Ishikawa (cell line): ENCODE data around the gene KCNK2.

Experiments
- CEBPB ChIP-seq: IDR thresholded peaks from 2 replicates; pipeline ENCODE4 v1.6.1; 2012
- EGR1 ChIP-seq: IDR thresholded peaks from 2 replicates; pipeline ENCODE4 v1.6.1; 2012
- EP300 ChIP-seq: IDR thresholded peaks from 2 replicates; pipeline ENCODE4 v1.6.1; 2012; ENCODE audit warnings: borderline replicate concordance
- FOXM1 ChIP-seq: IDR thresholded peaks from 2 replicates; pipeline ENCODE4 v1.6.1; 2012; ENCODE audit warnings: low read depth, borderline replicate concordance
- NFIC ChIP-seq: IDR thresholded peaks from 2 replicates; pipeline ENCODE4 v1.6.1; 2012
- RAD21 ChIP-seq: IDR thresholded peaks from 2 replicates; pipeline ENCODE4 v1.6.1; 2012; ENCODE audit warnings: low read depth
- TAF1 ChIP-seq: IDR thresholded peaks from 2 replicates; pipeline ENCODE4 v1.6.1; 2012; ENCODE audit warnings: low read depth, mild to moderate bottlenecking
- TCF12 ChIP-seq: IDR thresholded peaks from 2 replicates; pipeline ENCODE4 v1.6.1; 2012; ENCODE audit warnings: low read depth
- TEAD4 ChIP-seq: IDR thresholded peaks from 2 replicates; pipeline ENCODE4 v1.6.1; 2012
- YY1 ChIP-seq: IDR thresholded peaks from 2 replicates; pipeline ENCODE4 v1.6.1; 2012; ENCODE audit warnings: low read depth
- ZBTB7A ChIP-seq: IDR thresholded peaks from 2 replicates; pipeline ENCODE4 v1.6.1; 2012; ENCODE audit warnings: low read depth
- TF ChIP-seq, protein P1 (sequence below): IDR thresholded peaks from 2 replicates; pipeline ENCODE4 v1.6.1; 2012; ENCODE audit warnings: low read depth, mild to moderate bottlenecking
- TF ChIP-seq, protein P2 (sequence below): IDR thresholded peaks from 2 replicates; pipeline ENCODE4 v1.6.1; 2012
- TF ChIP-seq, protein P3 (sequence below): IDR thresholded peaks from 2 replicates; pipeline ENCODE4 v1.6.1; 2012

DNA sequence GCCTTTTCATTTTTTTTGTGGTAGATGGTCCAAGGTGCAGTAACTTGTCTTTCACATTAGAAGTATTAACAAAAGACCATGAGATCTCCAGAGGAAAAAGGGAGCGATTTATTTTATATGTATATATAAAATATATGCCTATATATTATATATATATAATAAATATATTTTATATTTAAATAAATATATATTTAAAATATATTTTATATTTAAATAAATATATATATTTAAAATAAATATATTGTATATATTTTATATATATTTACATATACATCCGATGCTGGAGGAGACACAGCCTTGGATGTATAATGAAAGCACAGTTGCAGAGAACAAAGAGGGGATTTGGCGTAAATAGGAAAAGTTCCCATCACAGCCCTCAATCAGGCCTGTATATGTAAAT is 182.1 kb downstream of the KCNK2 start:
- TF ChIP-seq RAD21 (no peak), CEBPB (no peak), FOXM1 (no peak), YY1 (no peak), TAF1 (no peak), EP300 (no peak), EGR1 (no peak), TCF12 (no peak), ZBTB7A (no peak), TEAD4 (no peak), NFIC (no peak)
- TF ChIP-seq, protein P1, sequence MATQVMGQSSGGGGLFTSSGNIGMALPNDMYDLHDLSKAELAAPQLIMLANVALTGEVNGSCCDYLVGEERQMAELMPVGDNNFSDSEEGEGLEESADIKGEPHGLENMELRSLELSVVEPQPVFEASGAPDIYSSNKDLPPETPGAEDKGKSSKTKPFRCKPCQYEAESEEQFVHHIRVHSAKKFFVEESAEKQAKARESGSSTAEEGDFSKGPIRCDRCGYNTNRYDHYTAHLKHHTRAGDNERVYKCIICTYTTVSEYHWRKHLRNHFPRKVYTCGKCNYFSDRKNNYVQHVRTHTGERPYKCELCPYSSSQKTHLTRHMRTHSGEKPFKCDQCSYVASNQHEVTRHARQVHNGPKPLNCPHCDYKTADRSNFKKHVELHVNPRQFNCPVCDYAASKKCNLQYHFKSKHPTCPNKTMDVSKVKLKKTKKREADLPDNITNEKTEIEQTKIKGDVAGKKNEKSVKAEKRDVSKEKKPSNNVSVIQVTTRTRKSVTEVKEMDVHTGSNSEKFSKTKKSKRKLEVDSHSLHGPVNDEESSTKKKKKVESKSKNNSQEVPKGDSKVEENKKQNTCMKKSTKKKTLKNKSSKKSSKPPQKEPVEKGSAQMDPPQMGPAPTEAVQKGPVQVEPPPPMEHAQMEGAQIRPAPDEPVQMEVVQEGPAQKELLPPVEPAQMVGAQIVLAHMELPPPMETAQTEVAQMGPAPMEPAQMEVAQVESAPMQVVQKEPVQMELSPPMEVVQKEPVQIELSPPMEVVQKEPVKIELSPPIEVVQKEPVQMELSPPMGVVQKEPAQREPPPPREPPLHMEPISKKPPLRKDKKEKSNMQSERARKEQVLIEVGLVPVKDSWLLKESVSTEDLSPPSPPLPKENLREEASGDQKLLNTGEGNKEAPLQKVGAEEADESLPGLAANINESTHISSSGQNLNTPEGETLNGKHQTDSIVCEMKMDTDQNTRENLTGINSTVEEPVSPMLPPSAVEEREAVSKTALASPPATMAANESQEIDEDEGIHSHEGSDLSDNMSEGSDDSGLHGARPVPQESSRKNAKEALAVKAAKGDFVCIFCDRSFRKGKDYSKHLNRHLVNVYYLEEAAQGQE: no peak
- TF ChIP-seq, protein P2, sequence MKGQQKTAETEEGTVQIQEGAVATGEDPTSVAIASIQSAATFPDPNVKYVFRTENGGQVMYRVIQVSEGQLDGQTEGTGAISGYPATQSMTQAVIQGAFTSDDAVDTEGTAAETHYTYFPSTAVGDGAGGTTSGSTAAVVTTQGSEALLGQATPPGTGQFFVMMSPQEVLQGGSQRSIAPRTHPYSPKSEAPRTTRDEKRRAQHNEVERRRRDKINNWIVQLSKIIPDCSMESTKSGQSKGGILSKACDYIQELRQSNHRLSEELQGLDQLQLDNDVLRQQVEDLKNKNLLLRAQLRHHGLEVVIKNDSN: no peak
- TF ChIP-seq, protein P3, sequence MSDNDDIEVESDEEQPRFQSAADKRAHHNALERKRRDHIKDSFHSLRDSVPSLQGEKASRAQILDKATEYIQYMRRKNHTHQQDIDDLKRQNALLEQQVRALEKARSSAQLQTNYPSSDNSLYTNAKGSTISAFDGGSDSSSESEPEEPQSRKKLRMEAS: no peak
